DOHH2 (cell line): ENCODE data around the gene FGF1.

Experiments used
- CTCF ChIP-seq: fragments of 200-600 bp; sonication (generic); IDR thresholded peaks from one replicate; pipeline ENCODE4 v1.5.1; 2014; ENCODE audit warnings: antibody characterized with exemption, mild to moderate bottlenecking, low read depth, low read length; ENCODE audit not compliant: poor library complexity, severe bottlenecking
- EZH2phosphoT487 ChIP-seq: fragments of 200-600 bp; sonication (generic); IDR thresholded peaks from 2 replicates; pipeline ENCODE4 v1.6.1; 2017; ENCODE audit warnings: borderline replicate concordance, mild to moderate bottlenecking, antibody characterized with exemption, low read length, moderate library complexity, mixed read lengths

- TF ChIP-seq CTCF (no peak), EZH2phosphoT487 (no peak)
These were observed 124.3 kb downstream of the FGF1 start for GRCh38 chr5:142561486-142562097.
